Erythroblast (primary cell): ENCODE results near the gene BCAP31.
"Not testable (repeated sequence)": the region's sequence is repeated elsewhere in the genome, so short reads cannot be mapped to it uniquely, and the experiment has no call there.

Experiments used
- DNase-seq, 2 experiments: peaks; one replicate each; lab custom pipeline; 2025; lab: John Stamatoyannopoulos, UW
- GATA1 ChIP-seq: IDR thresholded peaks from 2 replicates; pipeline ENCODE4 v1.6.1; 2011; ENCODE audit warnings: low read depth, mild to moderate bottlenecking, control low read depth, low read length, moderate library complexity
- POLR2A ChIP-seq: IDR thresholded peaks from 2 replicates; pipeline ENCODE4 v1.6.1; 2011; ENCODE audit warnings: mild to moderate bottlenecking, low read length

BCAP31 gene

GRCh38 chrX:153685751-153686696, 38.2 kb downstream of the BCAP31 start:
- TF ChIP-seq POLR2A: no peak
- TF ChIP-seq GATA1: no peak
- DNase-seq: no peak

GRCh38 chrX:153685156-153685536, 39.0 kb downstream of the BCAP31 start:
- TF ChIP-seq POLR2A (no peak), GATA1 (no peak)
- no peak for DNase-seq

GRCh38 chrX:153684467-153685155, 39.6 kb downstream of the BCAP31 start:
- TF ChIP-seq POLR2A: no peak
- no peak for TF ChIP-seq GATA1
- DNase-seq: no peak

- not testable (repeated sequence) for DNase-seq
Measured at GRCh38 chrX:153683486-153683885, 40.7 kb downstream of the BCAP31 start.

- DNase-seq: no peak
- no peak for TF ChIP-seq GATA1
- no peak for TF ChIP-seq POLR2A
Measured at GRCh38 chrX:153681175-153681574, 43.0 kb downstream of the BCAP31 start.

GRCh38 chrX:153674219-153674851, 49.9 kb downstream of the BCAP31 start:
- no peak for TF ChIP-seq POLR2A
- no peak for TF ChIP-seq GATA1
- no peak for DNase-seq

GRCh38 chrX:153673428-153674218, 50.6 kb downstream of the BCAP31 start, which contains the start of gene PNCK:
Gene PNCK, minus strand, starts transcription at chrX:153673813. Its CDS starts 737 bp downstream, at chrX:153673076.
- no peak for DNase-seq
- TF ChIP-seq POLR2A (no peak), GATA1 (no peak)

GRCh38 chrX:153672531-153673427, 51.4 kb downstream of the BCAP31 start:
- TF ChIP-seq GATA1: no peak
- TF ChIP-seq POLR2A: no peak
- DNase-seq: no peak

GRCh38 chrX:153671589-153672530, 52.3 kb downstream of the BCAP31 start:
- no peak for TF ChIP-seq GATA1
- TF ChIP-seq POLR2A: no peak

GRCh38 chrX:153670748-153671588, 53.2 kb downstream of the BCAP31 start:
- no peak for DNase-seq
- TF ChIP-seq GATA1: no peak
- TF ChIP-seq POLR2A: no peak

More at GRCh38 chrX:153671589-153672530, 52.3 kb downstream of the BCAP31 start:
- no peak for DNase-seq
